Left ventricle myocardium superior (tissue), 1 donor: ENCODE measurements around the gene ODAD4. TPM values are rescaled to one million over a fixed set of nuclear protein-coding genes. Genes with fewer than 3 reads are reported as not detected.
"Not testable (repeated sequence)": the region's sequence is repeated elsewhere in the genome, so short reads cannot be mapped to it uniquely, and the experiment has no call there.

ENCODE experiments used
- ATAC-seq: fragments of 200-7000 bp; cut with Tn5 transposase; one replicate; pipeline ENCODE4 v1.9.1; 2020; ENCODE audit warnings: mild to moderate bottlenecking, moderate library complexity
- DNase-seq: peaks from one replicate; pipeline ENCODE4 v3.0.0-alpha.2; 2020
- intact Hi-C: fragments of 100-400 bp; cut with micrococcal nuclease; formaldehyde crosslinking; loops from one replicate; pipeline ENCODE4 v1.11.0; 2022
- total RNA-seq: library from RNA; stranded (reverse); fragmentation: NEBNext Ultra II Directional; extraction: Animal tissue kit (Norgen Biotek cat#: 25700); gene quantifications from one replicate; pipeline ENCODE4 v1.2.1, GENCODE V29; 2021
- donor health status: DM: no; HTN: yes; CAD: no; lungs with severe emphysema.

The ODAD4 gene
- total RNA-seq, 1 donor from 2014 or later, result 0.52 TPM

DNA sequence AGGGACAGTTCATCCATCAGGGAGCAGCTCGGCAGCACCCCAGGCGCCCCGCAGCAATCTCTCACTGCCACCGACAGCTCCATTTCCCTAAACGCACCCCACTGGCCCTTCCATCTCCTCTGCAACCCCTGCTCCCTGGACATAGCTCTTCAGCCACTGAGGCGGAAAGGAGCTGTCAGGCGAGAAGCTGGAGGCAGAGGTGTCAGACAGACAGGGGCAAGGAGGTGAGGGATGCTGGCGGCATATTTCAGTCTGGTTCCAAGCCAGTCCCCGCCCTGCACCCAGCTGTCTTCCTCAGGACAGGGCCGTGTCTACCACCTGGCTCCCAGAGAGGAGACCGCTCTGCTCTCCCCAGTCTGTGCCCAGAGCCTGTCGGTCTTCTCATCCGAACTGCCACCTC lies 21.3 kb upstream of the ODAD4 start:
- ATAC-seq (no peak), DNase-seq (no peak)
- intact Hi-C loops, result no loop called here

DNA sequence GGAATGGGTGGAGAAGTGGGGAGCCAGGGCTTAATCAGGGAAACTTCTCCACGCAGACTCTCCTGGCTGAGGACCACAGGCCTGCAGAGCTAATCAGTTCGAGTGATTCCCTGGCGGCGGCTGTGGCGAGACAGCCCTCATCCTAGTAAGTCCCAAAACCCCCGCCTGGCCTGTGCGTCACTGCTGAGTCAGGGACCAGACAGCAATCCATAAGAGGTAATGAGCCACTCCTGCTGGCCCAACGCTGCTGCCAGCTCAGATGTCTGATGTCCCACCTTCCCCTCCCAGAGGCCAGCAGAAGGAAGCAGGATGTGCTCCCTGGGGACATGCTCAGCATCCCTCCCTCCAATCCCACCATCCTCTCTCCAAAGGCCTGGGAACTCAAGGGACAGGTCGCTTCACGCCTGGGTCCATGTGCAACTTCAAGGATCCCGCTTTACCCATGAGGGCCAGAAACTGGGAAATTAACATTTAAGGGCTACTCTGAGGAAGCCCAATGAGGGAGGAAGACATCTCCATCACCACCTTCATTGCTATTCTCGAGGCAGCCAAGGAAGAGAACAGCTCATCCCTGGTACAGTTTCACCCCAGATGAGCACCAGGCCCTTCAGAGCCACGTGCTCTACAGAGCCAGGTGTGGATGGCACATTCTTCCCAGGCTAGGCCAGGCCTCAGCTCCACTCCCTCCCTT lies 19.6 kb upstream of the ODAD4 start:
- no peak for ATAC-seq
- intact Hi-C loops, result no loop called here
- DNase-seq, result no peak

DNA sequence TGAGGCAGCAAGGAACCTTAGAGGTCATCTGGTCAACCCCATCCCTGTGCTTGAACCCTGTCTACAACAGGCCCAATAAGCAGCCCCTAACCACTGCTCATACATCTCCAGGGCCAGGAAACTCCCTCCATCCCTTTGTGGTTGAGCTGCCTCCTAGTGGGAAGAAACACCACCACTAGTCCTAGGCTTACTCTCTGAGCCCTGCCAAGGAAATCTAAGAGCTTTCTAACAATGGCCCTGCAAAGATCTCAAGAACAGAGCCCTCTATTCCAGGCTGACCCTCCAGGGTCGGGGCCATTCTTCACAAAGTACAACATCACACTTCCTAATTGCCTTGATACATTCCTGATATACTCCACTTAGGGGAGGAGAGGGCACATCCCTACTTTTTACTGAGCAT lies 17.5 kb upstream of the ODAD4 start:
- intact Hi-C loops, result no loop called here
- no peak for DNase-seq

GRCh38 chr17:41913798-41914197 lies 16.6 kb upstream of the ODAD4 start:
- no peak for DNase-seq
- intact Hi-C loops, result no loop called here
- no peak for ATAC-seq

More for the DNA sequence above, 17.5 kb upstream of the ODAD4 start:
- ATAC-seq, result no peak

GRCh38 chr17:41914358-41914766 lies 16.1 kb upstream of the ODAD4 start:
- no peak for ATAC-seq
- intact Hi-C loops, result no loop called here
- DNase-seq, result no peak

DNA sequence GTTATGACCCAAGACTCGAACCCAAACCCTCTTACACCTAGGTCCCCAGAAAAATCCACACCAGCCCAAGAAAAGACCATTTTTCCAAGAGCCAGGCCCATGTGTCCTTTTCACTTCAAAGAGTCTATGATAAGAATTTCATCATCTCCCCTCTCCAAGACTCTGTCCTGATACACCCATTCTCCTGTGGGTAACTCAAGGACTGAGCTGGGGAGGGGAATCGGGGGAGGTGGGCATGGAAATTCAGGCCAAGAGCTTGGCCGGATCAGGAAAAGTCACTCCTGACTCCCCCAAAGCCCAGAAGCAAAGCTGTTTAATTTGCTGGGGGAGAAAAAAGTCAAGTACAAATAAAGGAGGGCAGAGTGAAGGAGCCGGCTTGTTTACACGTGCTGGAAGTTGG lies 15.4 kb upstream of the ODAD4 start:
- no peak for DNase-seq
- ATAC-seq, result no peak
- intact Hi-C loops, result no loop called here

GRCh38 chr17:41915566-41915965 lies 14.9 kb upstream of the ODAD4 start:
- ATAC-seq (no peak), DNase-seq (no peak)
- intact Hi-C loops, result no loop called here

GRCh38 chr17:41917192-41917591 lies 13.2 kb upstream of the ODAD4 start:
- intact Hi-C loops, result no loop called here
- ATAC-seq (no peak), DNase-seq (no peak)

- ATAC-seq, result peak; percentile 47
- intact Hi-C loops, result no loop called here
These were observed 12.6 kb upstream of the ODAD4 start for GRCh38 chr17:41917679-41918313.

DNA sequence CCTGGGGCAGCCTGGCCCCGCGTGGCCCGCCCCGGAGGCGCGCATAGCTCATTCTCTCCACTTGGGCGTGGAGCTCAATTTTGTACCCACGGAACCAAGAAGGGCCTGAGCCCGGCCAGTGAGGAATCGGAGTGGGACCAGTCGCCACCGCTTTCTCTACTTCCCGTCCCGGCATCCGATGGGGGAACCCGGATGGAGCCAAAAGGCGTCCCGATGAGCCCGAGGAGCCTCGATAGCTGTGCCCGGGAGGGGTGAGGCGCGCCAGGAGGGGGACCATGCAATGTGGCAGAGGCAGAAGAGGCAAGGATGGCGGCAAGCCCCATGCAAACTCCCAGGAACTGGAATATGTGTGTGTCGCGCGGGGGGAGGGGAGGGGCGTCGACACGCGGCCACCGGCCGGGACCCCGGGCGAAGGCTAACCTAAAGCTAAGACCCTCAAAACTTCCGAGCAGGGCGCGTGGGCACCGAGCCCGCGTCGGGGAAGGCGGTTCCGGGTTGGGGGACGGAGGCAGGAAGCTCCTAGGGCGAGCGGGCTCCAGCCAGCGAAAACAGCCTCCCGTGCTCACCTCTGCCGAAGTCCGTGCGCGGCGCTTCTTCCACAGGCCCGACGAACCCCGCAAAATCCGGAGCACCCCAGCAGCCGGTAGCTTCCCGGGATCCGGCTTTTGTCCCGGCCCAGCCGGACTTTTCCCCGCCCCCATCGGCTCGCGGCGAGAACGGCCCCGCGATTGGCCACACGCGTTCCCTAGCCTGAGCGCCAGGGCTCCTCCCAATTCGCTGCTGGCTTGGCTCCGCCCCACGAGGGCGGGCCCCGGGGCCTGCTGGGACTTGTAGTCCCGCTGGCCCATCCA lies 11.9 kb upstream of the ODAD4 start, which contains the start of gene ACLY:
ACLY (minus strand) TSS at position 638 of the 851 bp plus-strand sequence. CDS start 5,078 bp downstream, outside the sequence.
- intact Hi-C loops, result no loop called here
- ATAC-seq, result peak; percentile 98
- peak; percentile 98 for DNase-seq

More at GRCh38 chr17:41917679-41918313, 12.6 kb upstream of the ODAD4 start:
- DNase-seq, result peak; percentile 86

DNA sequence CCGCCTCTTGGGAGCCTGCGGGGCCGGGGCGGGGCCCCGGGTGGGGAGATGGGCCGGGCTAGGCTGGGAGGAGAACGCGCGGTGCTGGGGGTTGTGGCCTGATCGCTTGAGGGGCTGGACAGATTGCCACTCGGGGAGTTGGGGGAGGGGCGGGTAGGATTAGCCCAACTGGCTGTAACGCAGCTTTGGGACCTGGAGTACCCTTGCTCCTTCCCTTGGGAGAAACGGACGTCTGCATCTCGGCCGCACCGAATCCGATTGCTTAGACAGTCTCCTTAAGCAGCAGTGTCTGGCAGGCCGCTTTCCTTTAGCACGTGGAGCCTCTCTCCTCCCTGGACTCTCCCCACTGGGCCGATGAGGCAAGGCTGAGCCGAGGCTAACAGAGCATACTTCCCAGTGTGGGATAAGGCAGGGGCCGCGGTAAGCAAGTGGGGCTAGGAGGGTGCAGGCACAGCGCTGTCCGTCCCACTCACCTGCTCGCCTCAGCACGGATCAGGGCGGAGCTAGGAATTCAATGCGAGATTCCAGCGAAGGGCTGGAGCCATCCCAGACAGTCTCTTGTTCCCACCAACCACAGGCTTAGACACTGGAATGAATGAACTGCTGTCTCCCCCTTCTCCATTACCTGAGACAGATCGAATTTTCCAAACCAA lies 11.1 kb upstream of the ODAD4 start:
- peak; percentile 47 for ATAC-seq

DNA sequence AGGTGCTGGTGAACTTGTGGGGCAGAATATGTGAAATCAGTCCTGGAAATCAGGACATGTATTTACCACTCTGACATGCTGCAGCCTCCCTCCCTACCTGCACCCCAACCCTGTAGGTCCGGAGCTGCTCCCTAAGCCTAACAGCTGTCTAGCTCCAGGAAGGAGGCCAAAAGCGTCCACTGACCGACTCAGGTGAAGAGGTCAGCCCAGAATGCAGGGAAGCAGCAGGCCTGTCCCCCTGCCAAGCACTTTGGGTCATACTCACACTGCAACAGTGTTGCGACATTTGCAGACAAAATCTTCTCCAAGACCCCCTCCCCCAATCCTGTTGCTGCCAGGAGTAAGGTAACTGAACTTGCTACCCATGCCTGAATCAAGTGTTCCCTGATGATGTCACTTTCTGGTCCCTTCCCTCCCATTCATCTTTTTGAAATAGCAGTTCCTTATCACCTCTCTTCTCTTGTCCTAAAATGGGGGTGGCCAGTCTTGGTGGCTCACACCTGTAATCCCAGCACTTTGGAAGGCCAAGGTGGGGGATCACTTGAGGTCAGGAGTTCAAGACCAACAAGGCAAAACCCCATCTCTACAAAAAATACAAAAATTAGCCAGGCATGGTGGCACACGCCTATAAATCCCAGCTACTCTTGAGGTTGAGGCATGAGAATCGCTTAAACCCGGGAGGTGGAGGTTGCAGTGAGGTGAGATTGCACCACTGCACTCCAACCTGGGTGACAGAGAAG lies 10.4 kb upstream of the ODAD4 start:
- DNase-seq (no peak), ATAC-seq (no peak)
- intact Hi-C loops, result no loop called here

More for the DNA sequence above, 11.1 kb upstream of the ODAD4 start:
- no peak for DNase-seq
- intact Hi-C loops, result no loop called here

- DNase-seq, result no peak
- intact Hi-C loops, result no loop called here
These were observed 9.8 kb upstream of the ODAD4 start for GRCh38 chr17:41920580-41920955.

GRCh38 chr17:41925991-41926590 lies 4.3 kb upstream of the ODAD4 start:
- intact Hi-C loops, result no loop called here

More at GRCh38 chr17:41920580-41920955, 9.8 kb upstream of the ODAD4 start:
- ATAC-seq, result no peak

DNA sequence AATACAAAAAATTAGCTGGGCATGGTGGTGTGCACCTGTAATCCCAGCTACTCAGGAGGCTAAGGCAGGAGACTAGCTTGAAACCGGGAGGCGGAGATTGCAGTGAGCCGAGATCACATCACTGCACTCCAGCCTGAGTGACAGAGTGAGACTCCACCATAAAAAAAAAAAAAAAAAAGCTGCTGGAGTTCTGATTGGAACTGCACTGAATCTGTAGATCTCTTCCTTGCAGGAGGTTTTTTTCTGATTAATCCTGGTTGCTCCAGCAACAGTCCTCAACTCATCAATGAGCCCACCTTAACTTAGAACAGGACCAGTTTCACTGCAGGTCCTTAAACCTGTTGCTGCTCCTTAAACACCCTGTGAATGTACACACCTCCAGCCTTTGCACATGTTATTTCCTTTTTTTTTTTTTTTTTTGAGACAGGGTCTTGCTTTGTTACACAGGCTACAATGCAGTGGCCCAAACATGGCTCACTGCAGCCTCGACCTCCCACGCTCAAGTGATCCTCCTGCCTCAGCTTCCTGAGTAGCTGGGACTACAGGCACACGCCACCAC lies 1.6 kb upstream of the ODAD4 start:
- ATAC-seq, result no peak
- DNase-seq, result no peak
- intact Hi-C loops, result no loop called here

More at GRCh38 chr17:41925991-41926590, 4.3 kb upstream of the ODAD4 start:
- DNase-seq (no peak), ATAC-seq (no peak)

DNA sequence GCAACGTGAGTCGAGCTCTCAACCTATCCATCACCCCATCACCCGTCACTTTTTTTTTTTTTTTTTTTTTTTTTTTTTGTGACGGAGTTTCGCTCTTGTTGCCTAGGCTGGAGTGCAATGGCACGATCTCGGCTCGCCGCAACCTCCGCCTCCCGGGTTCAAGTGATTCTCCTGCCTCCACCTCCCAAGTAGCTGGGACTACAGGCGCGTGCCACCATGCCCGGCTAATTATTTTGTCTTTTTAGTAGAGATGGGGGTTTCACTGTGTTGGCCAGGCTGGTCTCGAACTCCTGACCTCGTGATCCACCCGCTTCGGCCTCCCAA lies 378 bp downstream of the ODAD4 start:
- DNase-seq, result peak; percentile 40
- ATAC-seq, intact Hi-C loops: not testable (repeated sequence)

GRCh38 chr17:41931715-41932114 lies 1.3 kb downstream of the ODAD4 start:
- DNase-seq, result not testable (repeated sequence)

GRCh38 chr17:41932816-41933389 lies 2.5 kb downstream of the ODAD4 start:
- no peak for DNase-seq
- no peak for ATAC-seq
- intact Hi-C loops, result no loop called here

More at GRCh38 chr17:41931715-41932114, 1.3 kb downstream of the ODAD4 start:
- intact Hi-C loops, ATAC-seq: not testable (repeated sequence)
